ENCODE results near the gene NAB1. TPM values are rescaled to one million over a fixed set of nuclear protein-coding genes. Genes with fewer than 3 reads are reported as not detected.

NAB1 gene
- total RNA-seq, 4 donors from 2014 or later: 34.3 to 63.9 (median 38.4) TPM

- H3K27me3 ChIP-seq: no peaks in the 10 kb centered on the region
- in situ Hi-C loops (cut with MboI; ENCODE audit: low pct_ligation_motif_present in 1 of 4, low pct_unique_long_range_greater_than_20kb in 1 of 4, low sequenced_read_pairs in 3 of 4) (no loop called here), intact Hi-C loops (cut with DNase I; ENCODE audit: low total_unique reads) (no loop called here)
- TF ChIP-seq EP300 (IDR thresholded peaks at IDR 0.05; ENCODE audit: low read depth) (no peak), CTCF (IDR thresholded peaks at IDR 0.05) (no peak), POLR2A (IDR thresholded peaks at IDR 0.05) (no peak), POLR2AphosphoS5 (IDR thresholded peaks at IDR 0.05) (no peak)
- no peaks in the 10 kb centered on the region for H3K4me1 ChIP-seq
- no peak overlapping the region for H3K27ac ChIP-seq
- H3K4me3 ChIP-seq: no peak overlapping the region
- no peaks in the 10 kb centered on the region for H3K36me3 ChIP-seq
- H3K9me3 ChIP-seq: no peaks in the 10 kb centered on the region
- DNase-seq: no peak
Measured at GRCh38 chr2:190713471-190713870, 64.6 kb downstream of the NAB1 start.

DNA sequence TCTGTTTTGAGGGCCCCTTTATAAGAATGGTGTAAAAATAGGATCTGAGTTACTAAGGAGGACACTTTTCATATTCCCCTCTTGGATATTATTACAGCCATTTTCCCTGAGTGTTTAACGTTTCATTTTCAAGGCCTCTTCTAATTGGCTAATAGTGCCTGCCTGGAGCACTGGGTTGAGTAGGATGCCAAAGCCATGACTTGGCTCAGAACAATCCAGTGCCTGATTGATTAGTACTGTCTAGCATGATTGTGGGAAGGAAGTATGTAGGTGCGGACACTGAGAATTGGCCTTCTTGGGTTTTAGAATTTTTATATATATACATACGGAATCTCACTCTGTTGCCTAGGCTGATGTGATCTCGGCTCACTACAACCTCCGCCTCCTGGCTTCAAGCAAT is 66.1 kb downstream of the NAB1 start:
- Histone ChIP-seq H3K27ac (no peak overlapping the region), H3K4me3 (no peak overlapping the region), H3K4me1 (no peaks in the 10 kb centered on the region), H3K36me3 (no peaks in the 10 kb centered on the region), H3K27me3 (no peaks in the 10 kb centered on the region), H3K9me3 (no peaks in the 10 kb centered on the region)
- 83 to 91% methylated on average over 1 to 5 of the region's 5 CpGs for WGBS, 2 donors (ENCODE audit: low coverage in 1 of 2)
- no peak for DNase-seq
- intact Hi-C loops (cut with DNase I; ENCODE audit: low total_unique reads) (no loop called here), in situ Hi-C loops (cut with MboI; ENCODE audit: low pct_ligation_motif_present in 1 of 4, low pct_unique_long_range_greater_than_20kb in 1 of 4, low sequenced_read_pairs in 3 of 4) (no loop called here)
- TF ChIP-seq POLR2A (IDR thresholded peaks at IDR 0.05) (no peak), POLR2AphosphoS5 (IDR thresholded peaks at IDR 0.05) (no peak), EP300 (IDR thresholded peaks at IDR 0.05; ENCODE audit: low read depth) (no peak), CTCF (IDR thresholded peaks at IDR 0.05) (no peak)

DNA sequence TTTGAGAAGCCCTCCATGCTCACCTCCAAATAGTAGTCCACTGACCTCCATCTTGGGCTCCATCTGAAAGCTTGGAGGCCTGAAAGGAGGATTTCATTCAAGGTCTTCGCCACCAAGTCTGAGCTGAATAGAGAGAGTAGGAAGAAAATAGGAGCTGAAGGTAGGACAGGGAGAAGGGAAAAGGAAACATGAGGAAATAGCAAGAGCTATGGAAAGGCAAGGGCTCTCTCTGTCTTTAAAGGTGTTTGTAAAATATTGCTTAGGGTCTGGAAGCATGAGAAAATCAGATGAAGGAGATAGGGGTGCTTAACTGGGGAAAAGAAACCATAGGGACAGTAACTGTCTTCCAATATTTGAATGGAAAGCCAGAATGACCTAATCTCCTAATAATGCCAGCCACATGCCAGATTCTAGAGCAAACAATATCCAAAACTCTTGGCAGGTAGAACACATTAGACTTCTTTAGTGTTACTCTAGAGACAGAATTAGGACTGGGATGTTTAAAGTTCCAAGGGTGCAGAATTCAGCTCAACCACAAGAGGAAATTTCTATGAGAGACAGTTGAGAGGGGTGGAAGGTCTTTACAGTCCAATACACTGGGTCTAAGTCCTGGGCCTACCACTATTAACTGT is 67.4 kb downstream of the NAB1 start:
- no peaks in the 10 kb centered on the region for H3K9me3 ChIP-seq
- in situ Hi-C loops (cut with MboI; ENCODE audit: low pct_ligation_motif_present in 1 of 4, low pct_unique_long_range_greater_than_20kb in 1 of 4, low sequenced_read_pairs in 3 of 4) (no loop called here), intact Hi-C loops (cut with DNase I; ENCODE audit: low total_unique reads) (no loop called here)
- no peak for DNase-seq
- no peak overlapping the region for H3K4me3 ChIP-seq
- no peaks in the 10 kb centered on the region for H3K4me1 ChIP-seq
- no peak overlapping the region for H3K27ac ChIP-seq
- 97 to 100% methylated on average over 1 of the region's 1 CpG for WGBS, 2 donors (ENCODE audit: low coverage in 1 of 2)
- no peaks in the 10 kb centered on the region for H3K36me3 ChIP-seq
- TF ChIP-seq POLR2A (IDR thresholded peaks at IDR 0.05) (no peak), CTCF (IDR thresholded peaks at IDR 0.05) (no peak), POLR2AphosphoS5 (IDR thresholded peaks at IDR 0.05) (no peak), EP300 (IDR thresholded peaks at IDR 0.05; ENCODE audit: low read depth) (no peak)
- H3K27me3 ChIP-seq: no peaks in the 10 kb centered on the region

- in situ Hi-C loops (cut with MboI; ENCODE audit: low pct_ligation_motif_present in 1 of 4, low pct_unique_long_range_greater_than_20kb in 1 of 4, low sequenced_read_pairs in 3 of 4) (no loop called here), intact Hi-C loops (cut with DNase I; ENCODE audit: low total_unique reads) (no loop called here)
- no peaks in the 10 kb centered on the region for H3K27me3 ChIP-seq
- no peak for DNase-seq
- no peak overlapping the region for H3K27ac ChIP-seq
- TF ChIP-seq POLR2AphosphoS5 (IDR thresholded peaks at IDR 0.05): no peak
- TF ChIP-seq EP300 (IDR thresholded peaks at IDR 0.05; ENCODE audit: low read depth): no peak
- no peak for TF ChIP-seq POLR2A (IDR thresholded peaks at IDR 0.05)
- TF ChIP-seq CTCF (IDR thresholded peaks at IDR 0.05): no peak
- H3K9me3 ChIP-seq: no peaks in the 10 kb centered on the region
- no peaks in the 10 kb centered on the region for H3K36me3 ChIP-seq
- no peak overlapping the region for H3K4me3 ChIP-seq
- H3K4me1 ChIP-seq: no peaks in the 10 kb centered on the region
- WGBS, 2 donors (ENCODE audit: low coverage in 1 of 2): 78 to 96% methylated on average over 3 of the region's 3 CpGs
Measured at GRCh38 chr2:190717306-190717705, 68.4 kb downstream of the NAB1 start.

All from transverse colon (tissue), 4 donors.